NK-92 (cell line): ENCODE results near the gene HS2ST1.
"Not testable (repeated sequence)": the region's sequence is repeated elsewhere in the genome, so short reads cannot be mapped to it uniquely, and the experiment has no call there.

ENCODE experiments used
- DNase-seq: peaks from one replicate; lab custom pipeline; 2025; ENCODE audit not compliant: unreplicated experiment; lab: John Stamatoyannopoulos, UW

HS2ST1 gene

GRCh38 chr1:87004857-87005256 is 90.4 kb downstream of the HS2ST1 start:
- DNase-seq, result no peak

- no peak for DNase-seq
These were observed 92.9 kb downstream of the HS2ST1 start for GRCh38 chr1:87007323-87007722.

- not testable (repeated sequence) for DNase-seq
These were observed 99.0 kb downstream of the HS2ST1 start for GRCh38 chr1:87013385-87013784.

GRCh38 chr1:87017998-87018672 is 103.7 kb downstream of the HS2ST1 start:
- no peak for DNase-seq

DNA sequence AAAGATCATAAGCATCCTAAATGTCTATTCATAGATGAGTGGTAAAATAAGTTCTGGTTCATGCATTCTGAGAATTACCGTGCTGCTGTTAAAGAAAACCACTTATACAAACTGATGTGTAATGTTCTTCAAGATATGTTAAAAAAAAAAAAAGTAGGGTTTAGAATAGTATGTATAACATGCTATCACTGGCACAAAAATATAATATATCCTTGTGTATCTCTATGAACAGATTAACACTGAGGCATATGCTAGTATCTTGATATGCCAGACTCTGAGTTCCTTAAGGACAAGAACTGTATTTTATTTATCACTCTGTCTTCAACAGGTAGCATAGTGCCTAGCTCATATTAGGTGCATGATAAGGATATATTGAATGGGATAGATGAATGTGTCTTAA is 108.9 kb downstream of the HS2ST1 start:
- DNase-seq, result no peak

GRCh38 chr1:87024936-87025540 is 110.6 kb downstream of the HS2ST1 start:
- no peak for DNase-seq

- DNase-seq, result not testable (repeated sequence)
These were observed 113.1 kb downstream of the HS2ST1 start for GRCh38 chr1:87027561-87027960.

DNA sequence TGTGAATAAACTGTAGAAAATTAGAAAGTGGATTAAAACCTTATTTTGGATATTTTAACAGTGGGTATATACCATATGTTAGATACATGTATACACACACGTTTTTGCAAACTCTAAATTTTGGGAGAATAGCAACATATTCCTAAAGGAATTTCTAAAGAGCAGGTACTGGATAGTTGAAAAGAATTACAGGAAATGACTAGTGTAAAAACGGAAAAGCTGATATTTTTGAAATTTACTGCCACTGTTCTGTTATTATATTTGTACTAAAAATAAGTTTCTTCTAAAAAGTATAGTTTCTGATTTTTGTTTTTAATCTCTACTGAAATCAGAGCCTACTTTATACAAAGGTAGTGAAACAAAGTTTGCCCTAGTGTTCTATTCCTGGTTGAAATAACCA is 114.1 kb downstream of the HS2ST1 start:
- no peak for DNase-seq

GRCh38 chr1:87030740-87031690 is 116.6 kb downstream of the HS2ST1 start:
- DNase-seq, result no peak

GRCh38 chr1:87034351-87034750 is 119.9 kb downstream of the HS2ST1 start:
- DNase-seq, result no peak

DNA sequence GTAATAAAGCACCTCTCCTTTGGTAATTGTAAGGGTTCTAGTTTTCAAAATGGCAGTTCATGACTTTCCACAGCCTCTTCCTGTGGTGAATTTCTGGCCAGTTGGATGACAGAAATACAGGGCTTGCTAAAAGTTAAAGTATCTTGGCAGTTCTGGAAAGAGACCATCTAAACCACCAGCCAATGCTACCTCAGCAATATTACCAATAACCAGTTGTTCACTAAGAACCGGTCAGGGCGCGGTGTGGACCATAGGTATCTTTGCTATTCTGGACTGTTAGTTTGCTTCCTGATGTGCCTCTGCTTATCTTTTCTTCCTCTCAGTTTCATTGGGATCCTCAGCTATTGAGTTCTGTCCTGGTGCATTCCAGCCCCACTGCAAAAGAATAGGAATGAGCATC is 124.7 kb downstream of the HS2ST1 start:
- no peak for DNase-seq

- no peak for DNase-seq
These were observed 127.8 kb downstream of the HS2ST1 start for GRCh38 chr1:87042111-87042811.

GRCh38 chr1:87044424-87044823 is 130.0 kb downstream of the HS2ST1 start:
- no peak for DNase-seq

DNA sequence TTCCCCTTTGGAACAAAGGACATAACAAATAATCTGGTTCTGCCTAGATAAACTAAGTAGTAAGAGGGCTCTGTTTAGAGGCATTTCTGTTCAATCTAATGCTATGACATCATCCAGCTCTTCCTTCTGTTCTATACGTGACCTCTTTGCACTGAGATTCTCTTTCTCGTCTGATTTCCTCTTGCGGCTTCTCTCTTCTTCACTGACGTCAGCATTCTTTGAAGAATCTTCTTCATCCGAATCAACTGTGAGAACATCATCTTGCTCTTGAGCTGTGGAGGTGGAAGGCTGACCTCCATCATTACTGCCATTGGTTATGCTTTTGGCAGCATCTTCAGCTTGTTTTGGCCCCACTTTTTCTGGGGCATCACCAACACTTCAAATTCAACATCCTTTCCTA is 130.4 kb downstream of the HS2ST1 start:
- DNase-seq, result no peak

DNA sequence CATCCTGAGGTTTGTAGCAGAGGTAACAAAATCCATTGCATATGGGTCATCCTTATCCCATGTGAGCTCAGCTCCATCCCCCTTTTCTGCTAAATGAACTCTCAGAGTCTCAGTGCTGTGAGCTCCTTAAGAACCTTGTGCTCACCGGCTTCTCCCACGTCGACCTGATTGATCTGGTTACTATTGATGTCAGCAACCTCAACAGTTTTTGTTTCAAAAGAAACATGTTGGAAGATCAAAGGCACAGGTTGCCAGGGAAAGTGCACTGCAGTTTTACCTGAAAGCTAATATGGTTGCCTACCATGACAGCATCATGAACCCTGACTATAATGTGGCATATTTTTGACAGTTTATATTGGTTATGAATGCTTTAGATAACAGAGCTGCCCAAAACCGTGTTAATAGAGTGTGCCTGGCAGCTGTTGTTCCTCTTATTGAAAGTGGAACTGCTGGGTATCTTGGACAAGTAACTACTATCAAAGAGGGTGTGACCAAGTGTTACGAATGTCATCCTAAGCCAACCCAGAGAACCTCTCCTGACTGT is 131.4 kb downstream of the HS2ST1 start:
- DNase-seq, result no peak

DNA sequence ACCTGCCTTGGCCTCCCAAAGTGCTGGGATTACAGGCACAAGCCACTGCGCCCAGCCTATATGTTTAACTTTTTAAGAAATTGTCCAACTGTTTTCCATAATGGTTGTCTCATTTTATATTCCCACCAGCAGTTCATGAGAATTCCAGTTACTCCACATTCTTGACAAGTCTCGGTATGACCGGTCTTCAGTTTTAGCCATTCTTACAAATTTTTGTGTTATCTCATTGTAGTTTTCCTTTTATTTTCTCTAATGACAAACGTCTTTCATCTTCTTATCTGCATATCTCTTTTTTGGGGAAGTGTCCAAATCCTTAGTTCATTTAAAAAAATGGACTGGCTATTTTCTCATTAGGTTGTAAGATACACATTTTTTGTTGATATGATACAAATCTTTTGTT is 132.5 kb downstream of the HS2ST1 start:
- no peak for DNase-seq

- DNase-seq, result no peak
These were observed 133.8 kb downstream of the HS2ST1 start for GRCh38 chr1:87048237-87048636.

GRCh38 chr1:87051965-87052364 is 137.5 kb downstream of the HS2ST1 start:
- DNase-seq, result no peak

DNA sequence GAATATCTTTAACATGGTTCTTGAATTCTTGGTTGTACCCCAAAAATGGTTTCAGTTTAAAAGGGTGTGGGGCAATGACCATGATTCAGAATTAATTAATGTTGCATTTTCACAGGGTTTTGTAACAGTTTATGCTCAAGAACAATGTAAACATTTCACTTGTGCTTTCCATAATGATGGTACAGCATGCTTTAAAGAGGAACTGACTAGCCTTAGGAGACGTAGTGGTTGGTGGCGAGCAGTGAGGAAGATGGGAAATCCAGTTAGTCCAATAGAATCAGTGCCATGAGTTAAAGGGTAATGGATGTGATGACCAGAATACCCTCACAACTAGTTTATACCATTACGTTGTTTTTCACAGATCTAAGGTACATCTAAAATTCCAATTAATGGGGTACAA is 138.0 kb downstream of the HS2ST1 start:
- DNase-seq, result no peak

DNA sequence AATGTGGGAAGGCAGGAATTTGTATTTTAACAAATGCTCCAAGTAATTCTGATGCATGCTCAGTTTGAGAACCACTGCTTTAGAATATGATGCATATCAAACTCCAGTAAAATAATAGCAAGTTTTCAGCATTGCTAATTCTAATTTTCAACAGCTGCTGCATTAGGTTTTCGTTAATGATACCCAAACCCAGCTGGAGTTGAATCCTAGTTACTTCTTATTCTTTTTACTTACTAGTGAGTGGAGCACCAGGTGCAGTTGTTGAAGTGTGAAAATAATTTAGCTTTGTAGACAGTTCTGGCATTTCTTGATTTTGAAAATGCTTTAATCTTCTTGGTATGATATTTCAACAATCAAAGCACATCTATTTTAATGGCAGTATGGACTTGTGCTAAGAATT is 138.5 kb downstream of the HS2ST1 start:
- no peak for DNase-seq

DNA sequence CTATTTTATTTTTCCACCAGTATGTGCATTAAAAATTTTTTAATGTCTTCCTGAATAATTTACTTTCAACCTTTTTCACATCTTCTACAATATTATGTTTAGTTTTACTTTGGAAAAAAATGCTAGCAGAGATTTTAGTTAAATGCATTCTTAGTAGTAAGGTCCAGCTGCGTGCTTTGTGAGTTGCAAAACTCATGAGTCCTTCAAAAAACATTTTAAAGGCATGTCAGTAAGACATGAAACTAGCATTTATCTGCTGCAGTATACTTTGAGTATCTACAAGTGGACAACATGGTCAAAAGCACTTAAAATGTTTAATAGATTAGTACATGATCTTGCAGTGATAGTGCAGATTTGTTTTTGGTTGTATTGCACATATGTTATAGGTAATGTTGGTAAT is 139.0 kb downstream of the HS2ST1 start:
- no peak for DNase-seq
